RWPE2 (cell line): ENCODE measurements around the gene ANKRD33B.

Source experiments
- ATAC-seq: fragments of 200-7000 bp; cut with Tn5 transposase; 3 replicates; pipeline ENCODE4 v1.9.1; 2021; ENCODE audit warnings: low read depth
- DNase-seq: peaks from one replicate; pipeline ENCODE4 v3.0.0-alpha.2; 2020; ENCODE audit warnings: low spot score
- H3K27ac ChIP-seq: fragments of 450-650 bp; 2 replicates; pipeline ENCODE4 v1.5.1; 2017; ENCODE audit warnings: mild to moderate bottlenecking; ENCODE audit not compliant: poor library complexity, severe bottlenecking
- H3K27me3 ChIP-seq: fragments of 250-450 bp; sonication (Bioruptor Pico); 2 replicates; pipeline ENCODE4 v1.5.1; 2021; ENCODE audit warnings: mild to moderate bottlenecking, moderate library complexity; ENCODE audit not compliant: insufficient read depth, poor library complexity, severe bottlenecking
- H3K36me3 ChIP-seq: fragments of 250-450 bp; sonication (Bioruptor Pico); 2 replicates; pipeline ENCODE4 v1.5.1; 2020; ENCODE audit warnings: low read depth, mild to moderate bottlenecking, moderate library complexity
- H3K4me1 ChIP-seq: fragments of 250-450 bp; sonication (Bioruptor Pico); 2 replicates; pipeline ENCODE4 v1.5.1; 2021; ENCODE audit warnings: mild to moderate bottlenecking, moderate library complexity; ENCODE audit not compliant: insufficient read depth, poor library complexity, severe bottlenecking
- H3K4me3 ChIP-seq: fragments of 250-450 bp; sonication (Bioruptor Pico); 2 replicates; pipeline ENCODE4 v1.5.1; 2021; ENCODE audit warnings: mild to moderate bottlenecking, moderate library complexity; ENCODE audit not compliant: severe bottlenecking
- H3K9me3 ChIP-seq: fragments of 250-450 bp; sonication (Bioruptor Pico); 2 replicates; pipeline ENCODE4 v1.5.1; 2021; ENCODE audit warnings: mild to moderate bottlenecking, moderate library complexity; ENCODE audit not compliant: severe bottlenecking
- CTCF ChIP-seq: fragments of 450-650 bp; IDR thresholded peaks from one replicate; pipeline ENCODE4 v1.5.1; 2017; ENCODE audit warnings: mild to moderate bottlenecking, moderate library complexity; ENCODE audit not compliant: poor library complexity, severe bottlenecking

The ANKRD33B gene

GRCh38 chr5:10527281-10527950 lies 36.5 kb upstream of the ANKRD33B start:
- H3K4me1 ChIP-seq: peaks cover 14% of the 10 kb centered on the region
- no peaks in the 10 kb centered on the region for H3K36me3 ChIP-seq
- H3K9me3 ChIP-seq: no peaks in the 10 kb centered on the region
- H3K27me3 ChIP-seq: no peaks in the 10 kb centered on the region
- peak; percentile 25 for DNase-seq
- no peak for TF ChIP-seq CTCF
- no peak overlapping the region for H3K4me3 ChIP-seq
- no peak for ATAC-seq
- H3K27ac ChIP-seq: no peak overlapping the region

GRCh38 chr5:10528056-10528816 lies 35.6 kb upstream of the ANKRD33B start:
- Histone ChIP-seq H3K27ac (no peak overlapping the region), H3K4me1 (peaks cover 14% of the 10 kb centered on the region), H3K27me3 (no peaks in the 10 kb centered on the region), H3K36me3 (no peaks in the 10 kb centered on the region), H3K4me3 (no peak overlapping the region), H3K9me3 (no peaks in the 10 kb centered on the region)
- ATAC-seq (peak; percentile 89), DNase-seq (peak; percentile 89)
- TF ChIP-seq CTCF: peak; percentile 74

GRCh38 chr5:10528827-10529226 lies 35.0 kb upstream of the ANKRD33B start:
- no peaks in the 10 kb centered on the region for H3K36me3 ChIP-seq
- H3K27me3 ChIP-seq: no peaks in the 10 kb centered on the region
- no peak overlapping the region for H3K27ac ChIP-seq
- H3K4me3 ChIP-seq: no peak overlapping the region
- peak; percentile 19 for DNase-seq
- no peaks in the 10 kb centered on the region for H3K9me3 ChIP-seq
- peaks cover 14% of the 10 kb centered on the region for H3K4me1 ChIP-seq
- no peak for ATAC-seq
- TF ChIP-seq CTCF: peak; percentile 25

GRCh38 chr5:10530601-10531320 lies 33.1 kb upstream of the ANKRD33B start:
- no peaks in the 10 kb centered on the region for H3K27me3 ChIP-seq
- H3K4me1 ChIP-seq: peaks cover 14% of the 10 kb centered on the region
- TF ChIP-seq CTCF: no peak
- ATAC-seq: no peak
- peak; percentile 67 for DNase-seq
- H3K36me3 ChIP-seq: no peaks in the 10 kb centered on the region
- no peak overlapping the region for H3K27ac ChIP-seq
- H3K4me3 ChIP-seq: no peak overlapping the region
- H3K9me3 ChIP-seq: no peaks in the 10 kb centered on the region
